Raji (cell line): ENCODE data around the gene RALGAPA2.

Experiments
- POLR2A ChIP-seq: IDR thresholded peaks from 2 replicates; pipeline ENCODE4 v1.6.1; 2011; ENCODE audit warnings: low read depth, low read length, control low read depth; ENCODE audit not compliant: insufficient read depth

Gene RALGAPA2

DNA sequence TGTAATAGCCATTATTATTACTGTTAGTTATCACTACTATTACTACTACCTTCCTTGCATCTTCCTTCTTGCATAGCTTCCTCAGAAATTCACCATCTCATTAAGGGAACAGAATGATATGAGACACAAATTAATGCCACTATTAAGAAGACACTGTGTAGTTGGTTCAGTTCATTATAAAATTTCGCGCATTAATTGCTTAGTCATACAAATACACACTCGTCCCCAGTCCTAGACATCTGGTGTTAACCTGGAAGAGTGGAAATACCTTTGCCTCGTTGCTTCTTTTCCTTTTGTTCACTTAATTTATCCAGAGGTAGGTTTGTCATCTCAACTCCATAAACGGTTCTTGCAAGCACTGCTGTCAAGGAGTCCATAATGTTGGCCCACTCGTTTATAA, 107.5 kb downstream of the RALGAPA2 start:
- TF ChIP-seq POLR2A = no peak

GRCh38 chr20:20604357-20604756, 108.1 kb downstream of the RALGAPA2 start:
- TF ChIP-seq POLR2A = no peak

- TF ChIP-seq POLR2A = no peak
Observed at GRCh38 chr20:20603339-20603990, 109.0 kb downstream of the RALGAPA2 start.

DNA sequence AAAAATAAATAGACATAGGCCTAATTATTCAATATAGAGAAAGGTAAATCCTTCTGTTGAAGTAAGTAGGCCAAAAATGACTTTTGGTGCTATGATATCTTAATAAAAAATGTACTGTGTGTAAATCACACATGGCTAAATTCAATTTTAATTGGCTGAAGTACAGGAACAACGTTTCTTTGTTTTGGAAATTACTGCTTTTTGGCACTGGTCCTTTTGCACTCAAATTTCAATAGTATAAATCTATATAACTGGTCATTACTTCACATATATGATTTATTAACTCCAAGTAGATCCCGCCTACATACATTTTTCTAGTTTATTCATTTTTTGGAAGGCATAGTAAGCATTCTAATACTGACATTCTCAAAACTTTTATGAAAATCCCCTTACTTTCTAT, 114.5 kb downstream of the RALGAPA2 start:
- TF ChIP-seq POLR2A = no peak

GRCh38 chr20:20594171-20594530, 118.3 kb downstream of the RALGAPA2 start:
- no peak for TF ChIP-seq POLR2A

- no peak for TF ChIP-seq POLR2A
Observed at GRCh38 chr20:20593447-20594170, 118.8 kb downstream of the RALGAPA2 start.

DNA sequence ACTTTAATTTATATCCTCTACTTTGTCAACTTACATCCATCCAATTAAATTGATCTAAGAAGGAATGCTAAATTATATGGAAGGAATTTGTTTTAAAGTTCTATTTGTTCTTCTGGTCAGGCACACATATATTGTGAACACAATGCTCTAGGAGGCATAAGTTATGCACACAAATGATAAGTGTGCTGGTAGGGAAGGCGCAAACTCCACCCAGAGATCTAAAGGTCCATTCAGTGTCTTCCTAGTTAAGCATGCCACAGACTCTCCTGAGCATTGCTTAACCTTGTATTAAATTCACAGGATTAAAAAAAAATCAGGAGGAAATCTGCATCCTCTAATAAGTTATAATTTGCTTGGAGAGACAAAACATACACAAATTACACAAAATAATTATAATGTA, 127.3 kb downstream of the RALGAPA2 start:
- TF ChIP-seq POLR2A = no peak

- no peak for TF ChIP-seq POLR2A
Observed at GRCh38 chr20:20582734-20583133, 129.7 kb downstream of the RALGAPA2 start.

DNA sequence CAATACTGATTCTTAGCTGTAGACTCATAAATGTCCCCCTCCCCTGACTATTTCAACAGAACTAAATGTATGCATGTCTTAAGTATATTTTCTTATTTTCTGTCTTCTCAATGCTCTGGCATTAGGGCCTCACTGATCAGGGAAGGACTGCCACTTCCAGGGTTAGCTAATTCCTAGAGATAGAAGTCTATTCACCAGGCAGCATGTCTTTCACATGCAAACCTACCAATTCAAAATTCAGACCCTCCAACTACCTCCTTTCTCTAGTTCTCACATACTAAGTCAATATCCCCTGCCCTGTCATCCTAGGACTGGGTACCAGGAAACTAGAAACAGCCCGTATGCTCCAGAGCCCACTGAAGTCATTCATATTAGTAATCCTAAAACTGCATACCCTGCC, 132.3 kb downstream of the RALGAPA2 start:
- no peak for TF ChIP-seq POLR2A

DNA sequence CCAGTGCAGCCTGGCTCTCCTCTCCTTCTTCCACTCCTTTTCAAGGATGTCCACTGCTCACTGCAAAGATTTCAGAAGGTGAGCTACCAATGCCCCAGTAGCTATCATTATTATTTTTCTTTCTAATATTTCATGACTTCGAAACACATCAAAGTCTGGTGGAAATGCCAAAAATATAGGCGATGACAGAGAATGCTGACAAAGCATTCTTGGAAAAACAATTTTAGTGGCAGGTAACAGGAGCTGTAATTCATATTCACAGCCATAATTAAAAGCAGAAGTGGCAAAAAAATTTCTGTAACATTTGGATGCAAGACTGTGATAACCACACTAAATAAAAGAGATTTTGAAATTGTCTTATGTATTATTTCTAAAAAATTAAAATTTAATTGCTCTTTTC, 133.6 kb downstream of the RALGAPA2 start:
- no peak for TF ChIP-seq POLR2A

GRCh38 chr20:20573797-20574196, 138.6 kb downstream of the RALGAPA2 start:
- TF ChIP-seq POLR2A = no peak

GRCh38 chr20:20571068-20571780, 141.2 kb downstream of the RALGAPA2 start:
- no peak for TF ChIP-seq POLR2A

DNA sequence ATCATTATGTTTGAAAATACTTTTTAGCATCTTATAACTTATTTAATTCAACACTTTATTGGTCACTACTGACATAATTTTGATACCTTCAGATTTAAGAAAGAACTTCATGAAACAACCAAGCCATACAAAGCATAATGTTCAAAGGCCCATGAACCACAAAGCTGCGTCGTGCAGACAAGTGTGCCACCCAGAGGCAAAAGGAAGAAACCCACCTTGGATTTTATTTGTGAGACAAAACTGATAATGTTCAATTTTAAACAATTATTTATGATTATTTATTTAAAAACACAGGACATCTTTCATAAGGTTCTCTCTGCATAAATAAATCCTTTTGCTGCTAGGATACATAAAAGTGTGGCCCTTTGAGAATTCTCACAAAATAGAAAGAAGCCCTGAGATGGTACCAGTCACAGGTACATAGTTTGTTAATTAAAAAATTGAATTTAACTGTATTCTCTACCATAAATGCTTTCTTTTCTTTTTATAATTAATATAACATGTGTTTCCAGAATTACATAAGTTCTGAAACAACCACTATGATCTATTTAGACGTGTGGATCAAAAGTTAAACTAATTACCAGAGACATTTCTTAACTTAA, 143.7 kb downstream of the RALGAPA2 start:
- no peak for TF ChIP-seq POLR2A

DNA sequence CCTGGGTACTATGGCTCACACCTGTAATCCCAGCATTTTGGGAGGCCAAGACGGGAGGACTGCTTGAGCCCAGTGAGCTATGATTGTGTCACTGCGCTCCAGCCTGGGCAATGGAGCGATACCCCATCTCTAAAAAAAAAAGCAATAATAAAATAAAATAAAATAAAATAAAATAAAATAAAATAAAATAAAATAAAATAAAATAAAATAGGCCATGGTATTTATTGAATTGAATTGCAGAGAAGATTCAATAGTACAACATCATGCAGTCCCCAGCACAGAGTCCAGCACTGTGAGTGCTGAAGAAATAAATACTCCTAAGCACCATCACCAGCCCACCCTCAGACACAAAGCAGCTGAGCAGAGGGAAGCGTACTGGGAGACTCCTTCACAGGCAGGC, 144.7 kb downstream of the RALGAPA2 start:
- no peak for TF ChIP-seq POLR2A

GRCh38 chr20:20566516-20566915, 145.9 kb downstream of the RALGAPA2 start:
- no peak for TF ChIP-seq POLR2A

- no peak for TF ChIP-seq POLR2A
Observed at GRCh38 chr20:20564279-20564678, 148.2 kb downstream of the RALGAPA2 start.
